ENCODE data around the gene TRAF2. TPM values are rescaled to one million over a fixed set of nuclear protein-coding genes. Genes with fewer than 3 reads are reported as not detected.

Gene TRAF2
- total and polyA plus RNA-seq, 2 of the 4 experiments (the other 2 are of a cell fraction), result 6.6 to 12.0 TPM

- H3K9me1 ChIP-seq (ENCODE audit: insufficient read depth, low read length), result no peaks in the 10 kb centered on the region; the same call in 1 of the 2 replicates
- no peaks in the 10 kb centered on the region; the same call in 1 of the 2 replicates for H4K20me1 ChIP-seq (ENCODE audit: insufficient read depth, low read length)
- H3K4me2 ChIP-seq (ENCODE audit: low read depth, low read length), result no peak overlapping the region
- no peak overlapping the region for H2AK5ac ChIP-seq (ENCODE audit: low read depth, low read length)
- in situ Hi-C loops (cut with MboI; ENCODE audit: low sequenced_read_pairs) (no loop called here), intact Hi-C loops (cut with micrococcal nuclease) (no loop called here), dilution Hi-C loops (cut with HindIII; ENCODE audit: low sequenced_read_pairs, unreplicated experiment) (no loop called here)
- H3K27me3 ChIP-seq (ENCODE audit: control insufficient read depth, insufficient read depth, low read length), result no peaks in the 10 kb centered on the region
- no peak overlapping the region for H3K27ac ChIP-seq (ENCODE audit: insufficient read depth, low read length)
- H2BK120ac ChIP-seq (ENCODE audit: low read depth, low read length), result no peak overlapping the region
- H3K56ac ChIP-seq (ENCODE audit: extremely low read depth, insufficient read depth, low read length), result no peak overlapping the region
- H4K8ac ChIP-seq (ENCODE audit: low read depth in 2 of 2, low read length in 2 of 2), result no peak overlapping the region
- H2BK5ac ChIP-seq (ENCODE audit: low read depth, low read length, poor library complexity, severe bottlenecking), result no peak overlapping the region
- no peak overlapping the region for H3K18ac ChIP-seq (ENCODE audit: low read depth, low read length)
- H3K9me3 ChIP-seq (ENCODE audit: control insufficient read depth, insufficient read depth, low read length), result no peaks in the 10 kb centered on the region
- DNase-seq (no peak), ATAC-seq (ENCODE audit: low read depth) (no peak)
- POLR2A ChIA-PET (ENCODE audit: unreplicated experiment), result no interaction called here
- H3K4ac ChIP-seq (ENCODE audit: low read depth, low read length), result no peak overlapping the region
- no peak overlapping the region for H3K14ac ChIP-seq (replicated peaks; ENCODE audit: low read depth, low read length)
- CTCF ChIA-PET, result no interaction called here
- no peak for TF ChIP-seq CEBPB (IDR thresholded peaks at IDR 0.05; ENCODE audit: low read depth, low read length)
- no peak overlapping the region for H2BK20ac ChIP-seq (ENCODE audit: low read depth, low read length)
- no peak overlapping the region for H2AFZ ChIP-seq (replicated peaks; ENCODE audit: low read length, poor library complexity)
- no peak overlapping the region for H4K5ac ChIP-seq (ENCODE audit: low read depth, low read length)
- H3K36me3 ChIP-seq (ENCODE audit: control insufficient read depth, insufficient read depth, low read length), result peaks cover 11% of the 10 kb centered on the region
- H2AK9ac ChIP-seq (replicated peaks; ENCODE audit: low read depth, low read length, poor library complexity), result no peak overlapping the region
- no peak overlapping the region for H3K9ac ChIP-seq (ENCODE audit: low read depth, low read length)
- H3K4me1 ChIP-seq (ENCODE audit: control insufficient read depth, insufficient read depth, low read length), result no peaks in the 10 kb centered on the region
- H4K91ac ChIP-seq (ENCODE audit: insufficient read depth, low read depth, low read length), result no peak overlapping the region
- H3K4me3 ChIP-seq (ENCODE audit: insufficient read depth, low read depth, low read length), result no peak overlapping the region
- peaks cover 7 to 22% of the 10 kb centered on the region in 2 experiments; a peak in 2 of 4 replicates for H3K79me1 ChIP-seq (ENCODE audit: low read depth in 1 of 2, low read length in 2 of 2)
- no peak overlapping the region for H2BK15ac ChIP-seq (ENCODE audit: low read depth, low read length)
- WGBS, 2 experiments (ENCODE audit: extremely low coverage in 2 of 2, insufficient read length in 1 of 2), result 100% methylated on average over 1 of the region's 3 CpGs; no CpG with 5 or more reads in 1 of the 2 experiments
- H3K23ac ChIP-seq (ENCODE audit: low read depth, low read length), result no peak overlapping the region
- BruUV-seq (replicated peaks), result no TSS peak
Observed at GRCh38 chr9:136934277-136934676, 48.0 kb downstream of the TRAF2 start.
